ENCODE data around the gene AUTS2. TPM values are rescaled to one million over a fixed set of nuclear protein-coding genes. Genes with fewer than 3 reads are reported as not detected.

Gene AUTS2
- total and polyA plus RNA-seq, 10 of the 15 experiments (the other 5 are each of a cell fraction or from before 2014, with no cell fraction given): 6.4 to 55.6 (median 21.6) TPM

DNA sequence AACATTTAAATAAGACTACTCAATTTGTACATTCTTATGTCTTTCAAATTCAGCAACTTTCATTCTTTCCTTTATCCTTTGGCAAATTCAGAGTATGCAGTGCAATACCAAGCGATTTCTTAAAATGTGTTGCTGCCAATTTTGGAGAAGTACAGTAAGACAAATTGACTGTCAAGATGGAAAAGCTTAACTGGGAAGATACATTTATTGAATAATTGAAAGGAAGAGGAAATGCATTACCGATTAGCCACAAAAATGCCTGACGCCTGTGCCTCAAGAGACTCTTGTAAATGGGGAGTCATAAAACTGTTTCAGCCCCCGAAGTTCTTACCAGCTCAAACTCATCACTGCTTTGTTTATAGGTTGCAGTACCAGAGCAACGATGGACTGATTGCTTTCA, 1160.4 kb downstream of the AUTS2 start (continued):
- TF ChIP-seq, protein P1, sequence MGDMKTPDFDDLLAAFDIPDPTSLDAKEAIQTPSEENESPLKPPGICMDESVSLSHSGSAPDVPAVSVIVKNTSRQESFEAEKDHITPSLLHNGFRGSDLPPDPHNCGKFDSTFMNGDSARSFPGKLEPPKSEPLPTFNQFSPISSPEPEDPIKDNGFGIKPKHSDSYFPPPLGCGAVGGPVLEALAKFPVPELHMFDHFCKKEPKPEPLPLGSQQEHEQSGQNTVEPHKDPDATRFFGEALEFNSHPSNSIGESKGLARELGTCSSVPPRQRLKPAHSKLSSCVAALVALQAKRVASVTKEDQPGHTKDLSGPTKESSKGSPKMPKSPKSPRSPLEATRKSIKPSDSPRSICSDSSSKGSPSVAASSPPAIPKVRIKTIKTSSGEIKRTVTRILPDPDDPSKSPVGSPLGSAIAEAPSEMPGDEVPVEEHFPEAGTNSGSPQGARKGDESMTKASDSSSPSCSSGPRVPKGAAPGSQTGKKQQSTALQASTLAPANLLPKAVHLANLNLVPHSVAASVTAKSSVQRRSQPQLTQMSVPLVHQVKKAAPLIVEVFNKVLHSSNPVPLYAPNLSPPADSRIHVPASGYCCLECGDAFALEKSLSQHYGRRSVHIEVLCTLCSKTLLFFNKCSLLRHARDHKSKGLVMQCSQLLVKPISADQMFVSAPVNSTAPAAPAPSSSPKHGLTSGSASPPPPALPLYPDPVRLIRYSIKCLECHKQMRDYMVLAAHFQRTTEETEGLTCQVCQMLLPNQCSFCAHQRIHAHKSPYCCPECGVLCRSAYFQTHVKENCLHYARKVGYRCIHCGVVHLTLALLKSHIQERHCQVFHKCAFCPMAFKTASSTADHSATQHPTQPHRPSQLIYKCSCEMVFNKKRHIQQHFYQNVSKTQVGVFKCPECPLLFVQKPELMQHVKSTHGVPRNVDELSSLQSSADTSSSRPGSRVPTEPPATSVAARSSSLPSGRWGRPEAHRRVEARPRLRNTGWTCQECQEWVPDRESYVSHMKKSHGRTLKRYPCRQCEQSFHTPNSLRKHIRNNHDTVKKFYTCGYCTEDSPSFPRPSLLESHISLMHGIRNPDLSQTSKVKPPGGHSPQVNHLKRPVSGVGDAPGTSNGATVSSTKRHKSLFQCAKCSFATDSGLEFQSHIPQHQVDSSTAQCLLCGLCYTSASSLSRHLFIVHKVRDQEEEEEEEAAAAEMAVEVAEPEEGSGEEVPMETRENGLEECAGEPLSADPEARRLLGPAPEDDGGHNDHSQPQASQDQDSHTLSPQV (IDR thresholded peaks at IDR 0.05): no peak
- TF ChIP-seq, protein P2, sequence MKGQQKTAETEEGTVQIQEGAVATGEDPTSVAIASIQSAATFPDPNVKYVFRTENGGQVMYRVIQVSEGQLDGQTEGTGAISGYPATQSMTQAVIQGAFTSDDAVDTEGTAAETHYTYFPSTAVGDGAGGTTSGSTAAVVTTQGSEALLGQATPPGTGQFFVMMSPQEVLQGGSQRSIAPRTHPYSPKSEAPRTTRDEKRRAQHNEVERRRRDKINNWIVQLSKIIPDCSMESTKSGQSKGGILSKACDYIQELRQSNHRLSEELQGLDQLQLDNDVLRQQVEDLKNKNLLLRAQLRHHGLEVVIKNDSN (IDR thresholded peaks at IDR 0.05; ENCODE audit: borderline replicate concordance, extremely low read length, insufficient read depth, low read depth, low read length): no peak

DNA sequence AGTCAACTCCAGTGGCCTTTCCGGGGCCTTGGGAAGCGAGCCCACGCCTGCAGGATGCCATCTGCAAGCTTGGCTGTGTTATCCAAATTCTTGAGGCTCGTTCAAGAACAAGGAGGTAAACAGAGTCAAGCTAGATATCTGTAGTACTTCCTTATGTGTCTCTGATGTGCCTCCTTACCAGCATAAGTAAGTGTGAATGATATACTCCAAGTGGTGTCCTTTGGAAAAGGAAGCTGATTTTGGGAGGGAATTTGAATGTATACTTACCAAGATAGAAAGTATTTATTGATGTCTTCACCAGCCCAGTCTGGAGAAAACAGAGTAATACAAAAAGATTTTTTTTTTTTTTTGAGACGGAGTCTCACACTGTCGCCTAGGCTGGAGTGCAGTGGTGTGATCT, 1161.4 kb downstream of the AUTS2 start:
- Histone ChIP-seq H3K36me3 (ENCODE audit: control insufficient read depth in 2 of 2, insufficient read depth in 2 of 2, low read length in 1 of 2) (peaks cover 5 to 11% of the 10 kb centered on the region in 2 experiments; a peak in 3 of 4 replicates), H3K4me1 (ENCODE audit: control insufficient read depth, insufficient read depth, low read length) (peaks cover 48% of the 10 kb centered on the region), H2AFZ (ENCODE audit: control insufficient read depth, low read depth, low read length) (no peak overlapping the region), H3K4me3 (no peak overlapping the region), H3K79me2 (ENCODE audit: control insufficient read depth, insufficient read depth, low read length) (peaks cover 70% of the 10 kb centered on the region), H3K27me3 (replicated peaks in 1 of 2; ENCODE audit: control insufficient read depth in 2 of 2, insufficient read depth in 2 of 2, low read length in 1 of 2) (no peaks in the 10 kb centered on the region), H3K4me2 (ENCODE audit: control insufficient read depth, insufficient read depth) (no peak overlapping the region), H3K9ac (ENCODE audit: control insufficient read depth, insufficient read depth, low read length) (no peak overlapping the region), H4K20me1 (ENCODE audit: control insufficient read depth, insufficient read depth) (no peaks in the 10 kb centered on the region), H3K27ac (ENCODE audit: control insufficient read depth, insufficient read depth) (no peak overlapping the region), H3K9me3 (replicated peaks; ENCODE audit: control insufficient read depth, insufficient read depth, low read length) (no peaks in the 10 kb centered on the region)
- POLR2A ChIA-PET: interaction anchor here (0.9 to 1.5 kb wide), 3 partner anchors 12 to 38 kb away, joined by 3 to 8 read pairs (median 3); no protein-coding TSS in a partner anchor
- 92% methylated on average over 6 of the region's 6 CpGs for WGBS (ENCODE audit: insufficient coverage, insufficient replicate concordance, low lambda C conversion rate, missing lambda C conversion rate)
- CTCF ChIA-PET: interaction anchor here (0.6 to 3.9 kb wide), 10 partner anchors 10 to 689 kb away, joined by 3 to 15 read pairs (median 4); no protein-coding TSS in a partner anchor
- no TSS peak for BruUV-seq (replicated peaks)
- RAD21 ChIA-PET (ENCODE audit: unreplicated experiment): interaction anchor here (1.0 to 3.9 kb wide), 7 partner anchors 10 to 78 kb away, joined by 3 to 17 read pairs (median 4); no protein-coding TSS in a partner anchor
- SMC1A ChIA-PET (ENCODE audit: uncharacterized antibody, unreplicated experiment): interaction anchor here (1.2 to 10.1 kb wide), 10 partner anchors 11 to 477 kb away, joined by 3 to 114 read pairs (median 12); no protein-coding TSS in a partner anchor
- intact Hi-C loops (cut with micrococcal nuclease; ENCODE audit: unreplicated experiment): loop anchor here (10.0 kb wide), 1 partner anchor 955 kb away; no protein-coding TSS in a partner anchor
- no peak for FAIRE-seq
- in situ Hi-C loops (cut with MboI): loop anchor here (5.0 kb wide), 1 partner anchor 32 kb away; no protein-coding TSS in a partner anchor
- DNase-seq (ENCODE audit: low read depth, low spot score): no peak
- no peak for TF ChIP-seq PAX5 (IDR thresholded peaks at IDR 0.05; ENCODE audit: borderline replicate concordance, low read depth, low read length)
- TF ChIP-seq RB1 (IDR thresholded peaks at IDR 0.05; ENCODE audit: borderline replicate concordance): no peak
- TF ChIP-seq MTA3 (IDR thresholded peaks at IDR 0.05; ENCODE audit: borderline replicate concordance, low read length): no peak
- no peak for TF ChIP-seq STAT3 (IDR thresholded peaks at IDR 0.05; ENCODE audit: low read depth, low read length)
- TF ChIP-seq WRNIP1 (IDR thresholded peaks at IDR 0.05; ENCODE audit: borderline replicate concordance, low read depth, low read length): no peak
- TF ChIP-seq ASH2L (IDR thresholded peaks at IDR 0.05; ENCODE audit: borderline replicate concordance, low read depth): no peak
- no peak for TF ChIP-seq ZBED1 (IDR thresholded peaks at IDR 0.05; ENCODE audit: borderline replicate concordance)
- no peak for TF ChIP-seq CHD4 (IDR thresholded peaks at IDR 0.05)
- TF ChIP-seq YY1 (IDR thresholded peaks at IDR 0.05; ENCODE audit: low read depth, low read length): no peak
- no peak for TF ChIP-seq EZH2 (IDR thresholded peaks at IDR 0.05; ENCODE audit: borderline replicate concordance, control insufficient read depth, low read depth, low read length)
- no peak for TF ChIP-seq DPF2 (IDR thresholded peaks at IDR 0.05)
- no peak for TF ChIP-seq JUND (IDR thresholded peaks at IDR 0.05; ENCODE audit: low read depth, low read length)
- TF ChIP-seq EGR1 (IDR thresholded peaks at IDR 0.05; ENCODE audit: borderline replicate concordance in 1 of 2, low read depth in 2 of 2, low read length in 2 of 2): no peak
- no peak for TF ChIP-seq GABPA (IDR thresholded peaks at IDR 0.05; ENCODE audit: low read depth)
- TF ChIP-seq, protein P3, sequence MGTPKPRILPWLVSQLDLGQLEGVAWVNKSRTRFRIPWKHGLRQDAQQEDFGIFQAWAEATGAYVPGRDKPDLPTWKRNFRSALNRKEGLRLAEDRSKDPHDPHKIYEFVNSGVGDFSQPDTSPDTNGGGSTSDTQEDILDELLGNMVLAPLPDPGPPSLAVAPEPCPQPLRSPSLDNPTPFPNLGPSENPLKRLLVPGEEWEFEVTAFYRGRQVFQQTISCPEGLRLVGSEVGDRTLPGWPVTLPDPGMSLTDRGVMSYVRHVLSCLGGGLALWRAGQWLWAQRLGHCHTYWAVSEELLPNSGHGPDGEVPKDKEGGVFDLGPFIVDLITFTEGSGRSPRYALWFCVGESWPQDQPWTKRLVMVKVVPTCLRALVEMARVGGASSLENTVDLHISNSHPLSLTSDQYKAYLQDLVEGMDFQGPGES (IDR thresholded peaks at IDR 0.05): no peak
- ATAC-seq: no peak

Data from GM12878 (cell line).